22Rv1 (cell line): ENCODE data around the gene TREM2.

Source experiments
- ZFX ChIP-seq: fragments of 450-650 bp; IDR thresholded peaks from 2 replicates; pipeline ENCODE4 v1.6.1; 2017; ENCODE audit warnings: antibody characterized with exemption, borderline replicate concordance
- TF ChIP-seq, protein P1 (sequence below): fragments of 450-650 bp; IDR thresholded peaks from 2 replicates; pipeline ENCODE4 v1.5.1; 2017; ENCODE audit warnings: mild to moderate bottlenecking

- TF ChIP-seq, protein P1, sequence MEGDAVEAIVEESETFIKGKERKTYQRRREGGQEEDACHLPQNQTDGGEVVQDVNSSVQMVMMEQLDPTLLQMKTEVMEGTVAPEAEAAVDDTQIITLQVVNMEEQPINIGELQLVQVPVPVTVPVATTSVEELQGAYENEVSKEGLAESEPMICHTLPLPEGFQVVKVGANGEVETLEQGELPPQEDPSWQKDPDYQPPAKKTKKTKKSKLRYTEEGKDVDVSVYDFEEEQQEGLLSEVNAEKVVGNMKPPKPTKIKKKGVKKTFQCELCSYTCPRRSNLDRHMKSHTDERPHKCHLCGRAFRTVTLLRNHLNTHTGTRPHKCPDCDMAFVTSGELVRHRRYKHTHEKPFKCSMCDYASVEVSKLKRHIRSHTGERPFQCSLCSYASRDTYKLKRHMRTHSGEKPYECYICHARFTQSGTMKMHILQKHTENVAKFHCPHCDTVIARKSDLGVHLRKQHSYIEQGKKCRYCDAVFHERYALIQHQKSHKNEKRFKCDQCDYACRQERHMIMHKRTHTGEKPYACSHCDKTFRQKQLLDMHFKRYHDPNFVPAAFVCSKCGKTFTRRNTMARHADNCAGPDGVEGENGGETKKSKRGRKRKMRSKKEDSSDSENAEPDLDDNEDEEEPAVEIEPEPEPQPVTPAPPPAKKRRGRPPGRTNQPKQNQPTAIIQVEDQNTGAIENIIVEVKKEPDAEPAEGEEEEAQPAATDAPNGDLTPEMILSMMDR, result no peak
- TF ChIP-seq ZFX, result no peak
Observed at GRCh38 chr6:41164551-41165120, 1.7 kb upstream of the TREM2 start.
